DND-41 (cell line): ENCODE measurements around the gene ALG12.

Experiments
- ATAC-seq: fragments of 200-7000 bp; cut with Tn5 transposase; 3 replicates; pipeline ENCODE4 v1.9.1; 2021; ENCODE audit warnings: low read depth; ENCODE audit not compliant: insufficient read depth
- DNase-seq: peaks from one replicate; pipeline ENCODE4 v3.0.0-alpha.2; 2020
- H2AFZ ChIP-seq: 2 replicates; pipeline ENCODE4 v1.6.0; 2012; ENCODE audit warnings: low read depth, low read length
- H3K27ac ChIP-seq: 2 replicates; pipeline ENCODE4 v1.5.1; 2012; ENCODE audit warnings: low read length, inconsistent platforms
- H3K27me3 ChIP-seq: fragments of 200-600 bp; sonication (generic); 2 replicates; pipeline ENCODE4 v1.6.0; 2012; ENCODE audit warnings: low read length, mild to moderate bottlenecking, inconsistent platforms; ENCODE audit not compliant: insufficient read depth, poor library complexity
- H3K36me3 ChIP-seq: 2 replicates; pipeline ENCODE4 v1.5.1; 2012; ENCODE audit warnings: low read length, inconsistent platforms; ENCODE audit not compliant: insufficient read depth
- H3K4me1 ChIP-seq: 2 replicates; pipeline ENCODE4 v1.5.1; 2012; ENCODE audit warnings: mild to moderate bottlenecking, low read length; ENCODE audit not compliant: insufficient read depth
- H3K4me2 ChIP-seq: 2 replicates; pipeline ENCODE4 v1.6.0; 2012; ENCODE audit warnings: mild to moderate bottlenecking, moderate library complexity, low read length, inconsistent platforms; ENCODE audit not compliant: insufficient read depth
- H3K4me3 ChIP-seq, 2 experiments: fragments of 200-600 bp in 1 of 2; shearing (Covaris generic) in 1 of 2; 2 replicates each; pipeline ENCODE4 v1.5.1; 2012 to 2016; ENCODE audit warnings: inconsistent platforms in 2 of 2, low read length in 2 of 2, mild to moderate bottlenecking in 2 of 2, low read depth in 1 of 2, moderate library complexity in 1 of 2
- H3K79me2 ChIP-seq: 2 replicates; pipeline ENCODE4 v1.6.0; 2012; ENCODE audit warnings: low read length, inconsistent platforms; ENCODE audit not compliant: insufficient read depth
- H3K9ac ChIP-seq: 2 replicates; pipeline ENCODE4 v1.6.0; 2012; ENCODE audit warnings: low read depth, mild to moderate bottlenecking, inconsistent platforms, low read length, moderate library complexity
- H3K9me3 ChIP-seq: 2 replicates; pipeline ENCODE4 v1.5.1; 2012; ENCODE audit warnings: low read length, moderate library complexity, mild to moderate bottlenecking, inconsistent platforms; ENCODE audit not compliant: insufficient read depth, severe bottlenecking
- H4K20me1 ChIP-seq: 2 replicates; pipeline ENCODE4 v1.6.0; 2012; ENCODE audit warnings: low read length; ENCODE audit not compliant: insufficient read depth
- CTCF ChIP-seq: IDR thresholded peaks from 2 replicates; pipeline ENCODE4 v1.5.1; 2012; ENCODE audit warnings: borderline replicate concordance, low read length, moderate library complexity, mild to moderate bottlenecking; ENCODE audit not compliant: poor library complexity, severe bottlenecking; ENCODE audit errors: extremely low read depth
- EZH2 ChIP-seq: IDR thresholded peaks from 3 replicates; pipeline ENCODE4 v1.6.1; 2012; ENCODE audit warnings: borderline replicate concordance, low read depth, mild to moderate bottlenecking, moderate library complexity, low read length, inconsistent platforms; ENCODE audit not compliant: severe bottlenecking

ALG12 gene

GRCh38 chr22:49957826-49958365 lies 39.7 kb upstream of the ALG12 start:
- H3K4me1 ChIP-seq, result peaks cover 26% of the 10 kb centered on the region
- H3K27ac ChIP-seq, result no peak overlapping the region
- peaks cover 15% of the 10 kb centered on the region for H4K20me1 ChIP-seq
- no peaks in the 10 kb centered on the region for H3K27me3 ChIP-seq
- ATAC-seq (no peak), DNase-seq (no peak)
- no peaks in the 10 kb centered on the region for H3K9me3 ChIP-seq
- TF ChIP-seq EZH2 (no peak), CTCF (no peak)
- H3K4me3 ChIP-seq, result no peak overlapping the region
- no peak overlapping the region for H2AFZ ChIP-seq
- peaks cover 23% of the 10 kb centered on the region for H3K79me2 ChIP-seq
- peaks cover 13% of the 10 kb centered on the region for H3K36me3 ChIP-seq
- no peak overlapping the region for H3K4me2 ChIP-seq
- no peak overlapping the region for H3K9ac ChIP-seq

GRCh38 chr22:49956914-49957825 lies 38.9 kb upstream of the ALG12 start:
- no peak for DNase-seq
- ATAC-seq, result no peak
- H3K27ac ChIP-seq, result no peak overlapping the region
- peaks cover 7% of the 10 kb centered on the region for H3K36me3 ChIP-seq
- no peak overlapping the region for H3K4me2 ChIP-seq
- H3K4me3 ChIP-seq, result no peak overlapping the region
- peaks cover 16% of the 10 kb centered on the region for H3K79me2 ChIP-seq
- peaks cover 8% of the 10 kb centered on the region for H4K20me1 ChIP-seq
- peaks cover 19% of the 10 kb centered on the region for H3K4me1 ChIP-seq
- H2AFZ ChIP-seq, result no peak overlapping the region
- H3K9ac ChIP-seq, result no peak overlapping the region
- no peaks in the 10 kb centered on the region for H3K27me3 ChIP-seq
- H3K9me3 ChIP-seq, result no peaks in the 10 kb centered on the region
- no peak for TF ChIP-seq CTCF
- no peak for TF ChIP-seq EZH2

GRCh38 chr22:49956418-49956770 lies 38.2 kb upstream of the ALG12 start:
- H3K4me1 ChIP-seq, result peaks cover 12% of the 10 kb centered on the region
- no peak overlapping the region for H2AFZ ChIP-seq
- peaks cover under 1% of the 10 kb centered on the region for H4K20me1 ChIP-seq
- H3K27me3 ChIP-seq, result no peaks in the 10 kb centered on the region
- H3K9ac ChIP-seq, result no peak overlapping the region
- no peak overlapping the region for H3K27ac ChIP-seq
- no peaks in the 10 kb centered on the region for H3K9me3 ChIP-seq
- no peak overlapping the region for H3K4me2 ChIP-seq
- peaks cover under 1% of the 10 kb centered on the region; the same call in 1 of the 2 replicates for H3K36me3 ChIP-seq
- ATAC-seq, result no peak
- TF ChIP-seq CTCF (no peak), EZH2 (no peak)
- peaks cover 8% of the 10 kb centered on the region for H3K79me2 ChIP-seq
- H3K4me3 ChIP-seq, result no peak overlapping the region
- DNase-seq, result no peak
